Caco-2 (cell line): Measurements from ENCODE around the gene SORL1-AS1.

ENCODE experiments used
- BruUV-seq: library from RNA; stranded (reverse); fragments of 400-500 nt; replicated peaks from 2 replicates; lab custom pipeline; 2021; lab: Mats Ljungman, UMichigan
- CTCF ChIA-PET: fragments of 300-600 bp; sonication (Branson Sonifier 250); formaldehyde crosslinking; loops from one replicate; lab custom pipeline; 2022; ENCODE audit warnings: antibody characterized with exemption; lab: Charles Lee
- POLR2A ChIA-PET: fragments of 300-600 bp; sonication (Branson Sonifier 250); formaldehyde crosslinking; loops from one replicate; lab custom pipeline; 2022; ENCODE audit warnings: antibody characterized with exemption; lab: Charles Lee
- DNase-seq, 2 experiments: peaks; one replicate each; pipeline versions ENCODE4 v3.0.0 to v3.0.0-alpha.2; 2020 to 2022
- H3K27me3 ChIP-seq: replicated peaks from 2 replicates; pipeline ENCODE4 v1.6.0; 2011; ENCODE audit warnings: low read length; ENCODE audit not compliant: control insufficient read depth, insufficient read depth
- H3K36me3 ChIP-seq: 2 replicates; pipeline ENCODE4 v1.5.1; 2011; ENCODE audit warnings: low read length; ENCODE audit not compliant: control insufficient read depth, insufficient read depth
- H3K4me1 ChIP-seq: fragments of 250-450 bp; sonication (Bioruptor Pico); 2 replicates; pipeline ENCODE4 v1.5.1; 2020; ENCODE audit warnings: mild to moderate bottlenecking
- H3K4me3 ChIP-seq: 2 replicates; pipeline ENCODE4 v1.5.1; 2011; ENCODE audit warnings: low read depth, mild to moderate bottlenecking, control low read depth, low read length
- H3K9me3 ChIP-seq: fragments of 250-450 bp; sonication (Bioruptor Pico); 2 replicates; pipeline ENCODE4 v1.5.1; 2020; ENCODE audit warnings: mild to moderate bottlenecking, moderate library complexity
- H3K27ac Mint-ChIP-seq: one replicate; pipeline ENCODE4 v1.8.0; 2022; ENCODE audit warnings: mixed read lengths; ENCODE audit not compliant: unreplicated experiment
- H3K27me3 Mint-ChIP-seq: one replicate; pipeline ENCODE4 v1.8.0; 2022; ENCODE audit warnings: mixed read lengths; ENCODE audit not compliant: insufficient read depth, unreplicated experiment
- H3K36me3 Mint-ChIP-seq: one replicate; pipeline ENCODE4 v1.8.0; 2022; ENCODE audit warnings: mild to moderate bottlenecking, mixed read lengths; ENCODE audit not compliant: insufficient read depth, unreplicated experiment
- H3K4me1 Mint-ChIP-seq: one replicate; pipeline ENCODE4 v1.8.0; 2022; ENCODE audit warnings: low read depth, mixed read lengths; ENCODE audit not compliant: unreplicated experiment
- H3K4me3 Mint-ChIP-seq: one replicate; pipeline ENCODE4 v1.8.0; 2022; ENCODE audit warnings: mild to moderate bottlenecking, moderate library complexity, mixed read lengths; ENCODE audit not compliant: unreplicated experiment
- H3K9me3 Mint-ChIP-seq: one replicate; pipeline ENCODE4 v1.8.0; 2022; ENCODE audit warnings: mixed read lengths; ENCODE audit not compliant: unreplicated experiment
- intact Hi-C: fragments of 100-400 bp; cut with micrococcal nuclease; formaldehyde crosslinking; loops from one replicate; pipeline ENCODE4 v1.10.0; 2022; ENCODE audit not compliant: unreplicated experiment
- TF ChIP-seq, protein P1 (sequence below), 2 experiments: fragments of 200-600 bp in 1 of 2; IDR thresholded peaks; 1 replicate in 1 of 2; 2 replicates in 1 of 2; pipeline versions ENCODE4 v1.5.1 to v1.8.0; 2011 to 2022; ENCODE audit warnings: antibody characterized with exemption in 1 of 2, control low read depth in 1 of 2, inconsistent platforms in 1 of 2, low read depth in 1 of 2, low read length in 1 of 2, mild to moderate bottlenecking in 1 of 2, moderate library complexity in 1 of 2; ENCODE audit not compliant: insufficient read depth in 1 of 2, severe bottlenecking in 1 of 2, unreplicated experiment in 1 of 2

The SORL1-AS1 gene

GRCh38 chr11:121467965-121468364, 15.2 kb upstream of the SORL1-AS1 start:
- Mint-ChIP-seq H3K36me3 (no peaks in the 10 kb centered on the region), H3K27me3 (no peaks in the 10 kb centered on the region), H3K4me1 (peaks cover 35% of the 10 kb centered on the region), H3K27ac (peak overlapping the region; percentile 91), H3K4me3 (no peak overlapping the region), H3K9me3 (no peaks in the 10 kb centered on the region)
- ChIA-PET POLR2A (interaction anchor here (0.6 kb wide), 2 partner anchors 16 to 89 kb away, joined by 3 read pairs; partner anchors contain the start of gene SORL1), CTCF (no interaction called here)
- no peaks in the 10 kb centered on the region for H3K9me3 ChIP-seq
- no TSS peak for BruUV-seq
- no peaks in the 10 kb centered on the region for H3K36me3 ChIP-seq
- no peak for DNase-seq
- no peaks in the 10 kb centered on the region for H3K27me3 ChIP-seq
- TF ChIP-seq, protein P1, sequence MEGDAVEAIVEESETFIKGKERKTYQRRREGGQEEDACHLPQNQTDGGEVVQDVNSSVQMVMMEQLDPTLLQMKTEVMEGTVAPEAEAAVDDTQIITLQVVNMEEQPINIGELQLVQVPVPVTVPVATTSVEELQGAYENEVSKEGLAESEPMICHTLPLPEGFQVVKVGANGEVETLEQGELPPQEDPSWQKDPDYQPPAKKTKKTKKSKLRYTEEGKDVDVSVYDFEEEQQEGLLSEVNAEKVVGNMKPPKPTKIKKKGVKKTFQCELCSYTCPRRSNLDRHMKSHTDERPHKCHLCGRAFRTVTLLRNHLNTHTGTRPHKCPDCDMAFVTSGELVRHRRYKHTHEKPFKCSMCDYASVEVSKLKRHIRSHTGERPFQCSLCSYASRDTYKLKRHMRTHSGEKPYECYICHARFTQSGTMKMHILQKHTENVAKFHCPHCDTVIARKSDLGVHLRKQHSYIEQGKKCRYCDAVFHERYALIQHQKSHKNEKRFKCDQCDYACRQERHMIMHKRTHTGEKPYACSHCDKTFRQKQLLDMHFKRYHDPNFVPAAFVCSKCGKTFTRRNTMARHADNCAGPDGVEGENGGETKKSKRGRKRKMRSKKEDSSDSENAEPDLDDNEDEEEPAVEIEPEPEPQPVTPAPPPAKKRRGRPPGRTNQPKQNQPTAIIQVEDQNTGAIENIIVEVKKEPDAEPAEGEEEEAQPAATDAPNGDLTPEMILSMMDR (IDR thresholded peaks at IDR 0.05; ENCODE audit: insufficient read depth in 1 of 2, low read depth in 1 of 2, low read length in 1 of 2, severe bottlenecking in 1 of 2, unreplicated experiment in 1 of 2) = no peak
- H3K4me1 ChIP-seq = peaks cover 48% of the 10 kb centered on the region
- intact Hi-C loops = no loop called here
- H3K4me3 ChIP-seq = no peak overlapping the region

GRCh38 chr11:121467471-121467870, 14.7 kb upstream of the SORL1-AS1 start:
- CTCF ChIA-PET = interaction anchor here (0.7 to 1.2 kb wide), 2 partner anchors 20 to 1180 kb away, joined by 4 to 7 read pairs; no protein-coding TSS in a partner anchor
- Mint-ChIP-seq H3K9me3 (no peaks in the 10 kb centered on the region), H3K4me3 (peak overlapping the region; percentile 33), H3K36me3 (no peaks in the 10 kb centered on the region), H3K27me3 (no peaks in the 10 kb centered on the region), H3K4me1 (peaks cover 35% of the 10 kb centered on the region), H3K27ac (peak overlapping the region; percentile 91)
- no peaks in the 10 kb centered on the region for H3K36me3 ChIP-seq
- no peak overlapping the region for H3K4me3 ChIP-seq
- no TSS peak for BruUV-seq
- no peaks in the 10 kb centered on the region for H3K27me3 ChIP-seq
- peaks cover 48% of the 10 kb centered on the region for H3K4me1 ChIP-seq
- DNase-seq = no peak
- no peaks in the 10 kb centered on the region for H3K9me3 ChIP-seq
- intact Hi-C loops = no loop called here
- TF ChIP-seq, protein P1 (IDR thresholded peaks at IDR 0.05; ENCODE audit: insufficient read depth in 1 of 2, low read depth in 1 of 2, low read length in 1 of 2, severe bottlenecking in 1 of 2, unreplicated experiment in 1 of 2) = no peak
- POLR2A ChIA-PET = interaction anchor here (1.1 kb wide), 1 partner anchor 175 kb away, joined by 3 read pairs; the partner anchor contains the start of gene SC5D

GRCh38 chr11:121466063-121466794, 13.5 kb upstream of the SORL1-AS1 start:
- Mint-ChIP-seq H3K27me3 (no peaks in the 10 kb centered on the region), H3K36me3 (no peaks in the 10 kb centered on the region), H3K4me1 (peaks cover 35% of the 10 kb centered on the region), H3K4me3 (peak overlapping the region; percentile 33), H3K27ac (peak overlapping the region; percentile 91), H3K9me3 (no peaks in the 10 kb centered on the region)
- H3K27me3 ChIP-seq = no peaks in the 10 kb centered on the region
- ChIA-PET CTCF (interaction anchor here (0.6 to 1.2 kb wide), 6 partner anchors 15 to 1231 kb away, joined by 3 to 7 read pairs (median 4); no protein-coding TSS in a partner anchor), POLR2A (interaction anchor here (0.9 to 1.1 kb wide), 2 partner anchors 15 to 174 kb away, joined by 3 to 5 read pairs; partner anchors contain the start of gene SC5D)
- H3K4me3 ChIP-seq = no peak overlapping the region
- no peaks in the 10 kb centered on the region for H3K36me3 ChIP-seq
- H3K4me1 ChIP-seq = peaks cover 48% of the 10 kb centered on the region
- TF ChIP-seq, protein P1 (IDR thresholded peaks at IDR 0.05; ENCODE audit: insufficient read depth in 1 of 2, low read depth in 1 of 2, low read length in 1 of 2, severe bottlenecking in 1 of 2, unreplicated experiment in 1 of 2) = no peak
- intact Hi-C loops = loop anchor here (1.0 kb wide), 2 partner anchors 9 to 14 kb away; partner anchors contain the start of genes SORL1 and SORL1-AS1
- H3K9me3 ChIP-seq = no peaks in the 10 kb centered on the region
- BruUV-seq = no TSS peak
- peak; percentile 95 to 98 for DNase-seq
